Measurements from ENCODE around the gene HS6ST3.

Gene HS6ST3

GRCh38 chr13:96700657-96701056 lies 610.8 kb downstream of the HS6ST3 start:
- in situ Hi-C loops (cut with MboI; ENCODE audit: low sequenced_read_pairs): no loop called here

DNA sequence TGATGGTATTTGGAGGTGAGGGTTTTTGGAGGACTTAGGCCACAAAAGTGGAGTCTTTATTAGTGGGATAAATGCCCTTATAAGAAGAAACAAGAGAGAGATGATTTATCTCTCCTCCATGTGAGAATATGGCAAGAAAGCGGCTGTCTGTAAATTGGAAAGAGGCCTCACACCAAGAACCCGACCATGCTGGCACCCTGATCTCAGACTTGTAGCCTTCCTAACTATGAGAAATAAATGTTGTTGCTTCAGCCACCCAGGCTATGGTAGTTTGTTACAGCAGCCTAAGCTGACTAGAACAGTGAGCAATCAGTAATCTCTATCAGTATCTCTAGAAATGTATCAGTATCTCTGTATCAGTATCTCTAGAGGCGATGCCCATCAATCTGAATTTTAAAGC lies 617.2 kb downstream of the HS6ST3 start:
- in situ Hi-C loops (cut with MboI; ENCODE audit: low sequenced_read_pairs): no loop called here

DNA sequence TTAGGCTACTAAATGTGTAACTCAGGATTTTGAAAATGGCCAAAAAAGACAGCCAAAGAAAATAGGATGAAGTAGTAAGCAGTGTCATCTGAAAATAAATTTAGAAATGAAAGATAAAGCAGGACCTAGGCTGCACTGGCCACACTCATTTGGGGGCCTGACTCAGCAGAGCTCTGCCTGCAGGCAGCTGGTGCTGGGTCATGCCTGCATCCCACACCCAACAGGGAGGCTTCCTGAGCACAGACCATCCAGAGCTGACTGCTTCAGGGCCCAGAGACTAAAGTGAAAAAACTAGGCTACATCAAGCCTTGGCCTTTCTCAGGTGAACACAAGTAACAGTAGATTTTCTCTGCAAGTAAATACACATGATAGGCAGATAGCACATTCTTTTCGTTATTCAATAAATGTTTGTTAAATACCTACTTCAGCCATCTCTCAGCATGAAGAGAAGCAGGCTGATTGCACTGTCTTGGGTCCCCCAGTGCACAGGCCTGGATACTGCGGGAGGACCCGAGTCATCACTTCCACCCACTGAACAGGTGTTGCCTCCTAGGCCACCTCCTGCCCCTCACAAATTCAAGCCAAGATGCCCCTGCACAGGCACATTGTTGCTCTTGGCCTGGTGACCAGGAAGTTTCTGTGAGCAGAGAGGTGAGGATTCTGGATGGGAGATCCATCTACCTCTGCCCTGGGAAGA lies 620.4 kb downstream of the HS6ST3 start:
- in situ Hi-C loops (cut with MboI; ENCODE audit: low sequenced_read_pairs): no loop called here

- in situ Hi-C loops (cut with MboI; ENCODE audit: low sequenced_read_pairs): no loop called here
Measured at GRCh38 chr13:96720446-96720845, 630.5 kb downstream of the HS6ST3 start.

DNA sequence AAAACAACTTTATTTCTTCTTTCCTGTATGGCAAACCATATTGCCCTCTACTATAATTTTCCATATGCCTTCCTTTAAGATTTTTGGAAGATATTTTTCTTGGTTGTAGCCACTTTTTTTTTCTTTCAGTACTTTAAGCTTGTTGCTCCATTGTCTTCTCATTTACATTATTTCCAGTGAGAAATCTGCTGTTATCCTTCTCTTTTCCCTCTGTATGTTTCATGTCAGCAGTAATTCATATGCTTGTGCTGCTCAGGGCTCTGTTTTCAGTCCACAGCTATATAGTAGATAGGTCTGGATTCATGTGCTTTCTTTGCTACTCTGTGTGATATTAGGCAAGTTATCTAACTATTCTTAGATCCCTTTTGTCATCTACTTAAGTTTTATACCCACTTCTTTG lies 636.7 kb downstream of the HS6ST3 start:
- in situ Hi-C loops (cut with MboI; ENCODE audit: low sequenced_read_pairs): no loop called here

DNA sequence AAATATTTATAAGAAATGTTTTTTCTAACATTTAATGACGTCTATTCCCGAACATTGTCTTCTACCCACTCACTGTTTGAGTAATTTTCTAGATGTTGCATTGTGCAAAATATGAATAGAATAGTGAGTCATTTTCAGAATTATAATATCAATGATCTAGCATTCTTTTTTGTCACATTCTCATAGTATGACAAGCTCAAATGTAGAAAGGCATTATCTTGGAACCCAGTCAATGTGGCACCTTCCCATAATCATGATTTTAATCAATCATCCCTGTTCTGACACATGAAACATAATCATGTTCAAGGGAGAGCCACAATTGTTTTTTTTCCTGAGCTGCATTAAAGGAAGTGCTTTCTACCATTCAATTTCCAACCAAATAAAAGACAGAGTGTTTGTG lies 638.6 kb downstream of the HS6ST3 start:
- in situ Hi-C loops (cut with MboI; ENCODE audit: low sequenced_read_pairs): no loop called here

GRCh38 chr13:96730676-96731075 lies 640.8 kb downstream of the HS6ST3 start:
- in situ Hi-C loops (cut with MboI; ENCODE audit: low sequenced_read_pairs): no loop called here

DNA sequence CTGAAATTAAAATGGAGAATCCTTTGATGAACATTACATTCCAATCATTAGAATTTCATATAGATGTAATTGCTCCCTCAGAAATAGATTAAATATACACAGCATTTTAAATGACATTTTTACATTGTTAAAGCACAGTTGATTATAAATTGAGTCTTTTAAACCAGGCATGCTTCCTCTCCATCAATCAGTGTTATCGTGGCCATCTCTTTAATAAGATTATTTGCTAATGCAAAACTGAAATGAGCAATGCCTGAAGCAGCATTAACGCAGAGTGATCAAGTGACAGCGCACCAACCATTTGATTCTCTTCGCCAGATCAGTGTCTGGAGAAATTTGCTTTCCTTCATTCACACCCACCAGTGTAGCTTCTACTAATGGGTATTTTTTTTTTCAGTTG lies 644.6 kb downstream of the HS6ST3 start:
- in situ Hi-C loops (cut with MboI; ENCODE audit: low sequenced_read_pairs): no loop called here

- in situ Hi-C loops (cut with MboI; ENCODE audit: low sequenced_read_pairs): no loop called here
Measured at GRCh38 chr13:96741779-96742178, 651.9 kb downstream of the HS6ST3 start.

DNA sequence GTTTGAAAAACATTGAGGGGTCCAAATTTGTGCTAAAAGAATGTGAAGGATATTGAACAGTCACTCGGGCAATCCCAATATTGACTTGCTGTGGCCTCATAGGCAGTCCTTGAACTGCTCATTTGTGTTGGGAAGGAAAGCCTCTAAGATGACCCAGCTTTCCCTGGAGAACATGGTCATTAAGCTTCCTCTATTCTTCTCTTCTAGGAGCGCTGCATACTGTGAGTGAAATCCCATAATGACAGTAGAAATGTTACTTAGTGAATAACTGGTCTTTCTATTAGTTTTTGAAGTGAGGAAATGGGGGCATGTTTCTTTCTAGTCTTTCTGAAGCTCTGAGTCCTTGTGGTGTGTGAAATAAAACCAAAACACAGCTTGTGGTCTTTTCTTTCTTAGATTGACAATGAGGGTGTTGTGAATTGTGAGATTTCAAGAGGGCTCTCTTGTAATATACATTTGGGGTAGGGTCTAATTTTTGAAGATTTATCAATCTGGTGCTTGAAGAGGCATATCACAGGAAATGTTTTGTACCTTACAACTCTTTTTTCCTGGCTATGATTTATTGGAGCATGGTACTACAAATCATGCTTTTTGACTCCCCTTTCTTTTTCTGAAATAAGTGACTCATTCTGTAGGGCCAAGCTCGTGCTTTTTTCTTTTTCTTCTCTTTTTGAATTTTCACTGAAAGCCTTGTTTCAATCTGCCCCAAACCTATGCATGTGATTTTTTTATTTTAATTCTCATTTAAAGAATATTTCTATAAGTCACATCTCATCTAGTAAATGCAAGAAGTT lies 653.6 kb downstream of the HS6ST3 start:
- in situ Hi-C loops (cut with MboI; ENCODE audit: low sequenced_read_pairs): no loop called here

- in situ Hi-C loops (cut with MboI; ENCODE audit: low sequenced_read_pairs): no loop called here
Measured at GRCh38 chr13:96744367-96745331, 654.7 kb downstream of the HS6ST3 start.

DNA sequence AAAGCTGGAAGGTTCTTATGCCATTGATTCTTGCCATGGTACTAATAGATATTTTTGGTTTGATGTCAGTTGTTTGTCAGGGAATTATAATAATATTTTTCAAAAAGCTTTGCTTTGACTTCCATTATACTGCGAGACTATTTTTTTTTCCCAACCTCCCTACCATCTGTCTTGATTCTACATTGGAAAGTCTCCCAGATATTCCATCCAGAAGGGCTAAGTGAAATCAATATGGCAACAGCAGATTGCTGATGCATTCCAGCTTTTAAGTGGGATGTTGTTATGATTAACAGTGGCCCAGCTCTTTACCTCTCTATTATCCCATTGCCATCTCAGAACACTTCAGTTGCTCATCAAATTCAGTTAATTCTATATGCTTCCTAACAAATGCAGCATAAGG lies 657.0 kb downstream of the HS6ST3 start:
- in situ Hi-C loops (cut with MboI; ENCODE audit: low sequenced_read_pairs): no loop called here

DNA sequence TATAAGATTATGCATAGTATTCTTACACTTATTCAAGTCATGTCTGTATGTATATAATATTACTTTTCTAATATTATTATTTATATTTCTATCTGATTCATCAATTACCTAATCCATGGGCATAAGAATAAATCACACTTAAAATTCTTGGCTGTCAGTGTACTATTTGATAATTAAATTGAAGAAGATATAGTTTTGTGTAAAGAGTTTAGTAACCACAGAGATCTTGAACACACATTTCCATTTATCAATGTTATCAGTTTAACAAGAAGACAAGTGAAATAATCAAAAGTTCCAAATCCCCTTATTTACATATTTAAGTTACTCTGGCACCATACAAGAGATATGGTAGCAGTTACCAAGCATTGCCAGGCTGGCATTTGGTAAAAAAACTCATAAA lies 659.9 kb downstream of the HS6ST3 start:
- in situ Hi-C loops (cut with MboI; ENCODE audit: low sequenced_read_pairs): no loop called here

- in situ Hi-C loops (cut with MboI; ENCODE audit: low sequenced_read_pairs): no loop called here
Measured at GRCh38 chr13:96751089-96751488, 661.2 kb downstream of the HS6ST3 start.

- in situ Hi-C loops (cut with MboI; ENCODE audit: low sequenced_read_pairs): no loop called here
Measured at GRCh38 chr13:96762876-96763275, 673.0 kb downstream of the HS6ST3 start.

GRCh38 chr13:96766306-96766705 lies 676.4 kb downstream of the HS6ST3 start:
- in situ Hi-C loops (cut with MboI; ENCODE audit: low sequenced_read_pairs): no loop called here

GRCh38 chr13:96768524-96768923 lies 678.6 kb downstream of the HS6ST3 start:
- in situ Hi-C loops (cut with MboI; ENCODE audit: low sequenced_read_pairs): no loop called here

DNA sequence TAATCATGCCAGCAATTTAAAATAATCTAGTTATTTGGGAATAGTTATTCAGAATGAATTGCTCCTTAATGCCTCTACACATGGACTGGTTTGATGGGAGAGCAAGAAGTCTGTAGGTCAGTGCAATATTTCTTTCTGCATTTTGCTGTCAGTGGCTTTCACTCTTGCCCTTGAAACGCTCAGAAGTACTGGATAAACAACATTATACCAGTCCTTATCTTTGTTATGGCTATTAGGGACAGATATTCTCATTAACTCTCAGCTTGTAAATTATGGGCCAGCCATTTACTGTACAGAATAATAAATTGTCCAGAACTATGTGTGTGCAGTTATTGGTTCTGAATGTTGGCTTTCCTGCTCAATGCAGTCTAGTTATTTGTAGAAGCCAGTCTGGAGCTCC lies 680.0 kb downstream of the HS6ST3 start:
- in situ Hi-C loops (cut with MboI; ENCODE audit: low sequenced_read_pairs): no loop called here

GRCh38 chr13:96771486-96772367 lies 681.8 kb downstream of the HS6ST3 start:
- in situ Hi-C loops (cut with MboI; ENCODE audit: low sequenced_read_pairs): no loop called here

GRCh38 chr13:96772426-96772825 lies 682.5 kb downstream of the HS6ST3 start:
- in situ Hi-C loops (cut with MboI; ENCODE audit: low sequenced_read_pairs): no loop called here
